Lower lobe of right lung (tissue), 2 donors: ENCODE measurements around the gene SLC29A3. TPM values are rescaled to one million over a fixed set of nuclear protein-coding genes. Genes with fewer than 3 reads are reported as not detected.

Source experiments
- ATAC-seq, 2 donors: fragments of 200-7000 bp; cut with Tn5 transposase; one replicate each; pipeline ENCODE4 v1.9.1; 2020 to 2022; ENCODE audit warnings: mild to moderate bottlenecking in 2 of 2, moderate library complexity in 2 of 2
- DNase-seq: peaks from one replicate; pipeline ENCODE4 v3.0.0-alpha.2; 2020
- H3K27ac ChIP-seq: fragments of 200-600 bp; one replicate; pipeline ENCODE4 v1.8.0; 2022
- H3K27me3 ChIP-seq: fragments of 200-600 bp; one replicate; pipeline ENCODE4 v1.8.0; 2022; ENCODE audit warnings: low read depth
- H3K36me3 ChIP-seq: fragments of 200-600 bp; one replicate; pipeline ENCODE4 v1.8.0; 2022; ENCODE audit warnings: mild to moderate bottlenecking
- H3K4me1 ChIP-seq: fragments of 200-600 bp; one replicate; pipeline ENCODE4 v1.8.0; 2022
- H3K4me3 ChIP-seq: fragments of 200-600 bp; one replicate; pipeline ENCODE4 v1.8.0; 2022; ENCODE audit warnings: mild to moderate bottlenecking
- H3K9me3 ChIP-seq: fragments of 200-600 bp; one replicate; pipeline ENCODE4 v1.8.0; 2022
- intact Hi-C: fragments of 100-400 bp; cut with DNase I; formaldehyde crosslinking; loops from one replicate; pipeline ENCODE4 v1.11.0; 2022
- total RNA-seq: library from RNA; stranded (reverse); fragmentation: NEBNext Ultra II Directional; extraction: Animal tissue kit (Norgen Biotek cat#: 25700); gene quantifications from one replicate; pipeline ENCODE4 v1.2.1, GENCODE V29; 2021
- TF ChIP-seq, protein P1 (sequence below): fragments of 200-600 bp; IDR thresholded peaks from one replicate; pipeline ENCODE4 v1.8.0; 2022; ENCODE audit warnings: antibody characterized with exemption, mild to moderate bottlenecking
- donor health status: DM: no; HTN: yes; CAD: no; lungs with severe emphysema.

SLC29A3 gene
- total RNA-seq, 1 donor from 2014 or later, result 13.2 TPM

DNA sequence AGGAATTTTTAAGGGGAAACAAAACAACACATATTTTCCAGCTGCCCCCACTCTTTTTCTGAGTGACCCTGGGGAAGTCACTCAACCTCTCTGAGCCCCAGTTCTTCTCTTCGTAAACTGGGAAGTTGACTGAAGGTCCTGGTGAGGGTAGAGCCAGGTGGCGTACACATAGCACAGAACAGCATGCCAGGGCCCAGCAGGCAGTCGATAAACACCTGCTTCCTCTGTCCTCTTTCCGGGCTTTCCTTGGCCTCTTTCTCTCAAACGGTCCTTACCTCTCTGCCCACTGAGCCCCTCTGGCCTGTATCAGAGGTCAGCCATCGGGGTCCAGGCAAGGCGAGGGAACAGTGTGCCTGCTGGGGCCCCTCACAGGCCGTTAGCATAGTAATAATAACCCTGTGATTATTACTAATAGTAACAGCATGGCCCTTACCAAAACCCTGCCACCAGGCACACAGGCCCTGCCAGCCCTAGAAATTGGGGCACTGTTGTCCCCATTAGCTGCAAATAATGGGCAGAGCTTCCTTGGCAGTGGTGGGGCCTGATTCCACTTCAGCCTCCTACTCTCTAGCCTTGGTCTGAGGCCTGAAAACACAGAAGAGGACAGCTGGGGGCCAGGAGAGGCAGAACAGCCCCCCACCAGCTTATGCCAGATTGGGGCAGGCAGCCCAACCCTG, 37.3 kb upstream of the SLC29A3 start:
- Histone ChIP-seq H3K4me1 (no peaks in the 10 kb centered on the region), H3K4me3 (no peak overlapping the region), H3K9me3 (no peaks in the 10 kb centered on the region), H3K36me3 (peaks cover 33% of the 10 kb centered on the region), H3K27me3 (no peaks in the 10 kb centered on the region), H3K27ac (no peak overlapping the region)
- intact Hi-C loops, result no loop called here
- DNase-seq, result no peak
- TF ChIP-seq, protein P1, sequence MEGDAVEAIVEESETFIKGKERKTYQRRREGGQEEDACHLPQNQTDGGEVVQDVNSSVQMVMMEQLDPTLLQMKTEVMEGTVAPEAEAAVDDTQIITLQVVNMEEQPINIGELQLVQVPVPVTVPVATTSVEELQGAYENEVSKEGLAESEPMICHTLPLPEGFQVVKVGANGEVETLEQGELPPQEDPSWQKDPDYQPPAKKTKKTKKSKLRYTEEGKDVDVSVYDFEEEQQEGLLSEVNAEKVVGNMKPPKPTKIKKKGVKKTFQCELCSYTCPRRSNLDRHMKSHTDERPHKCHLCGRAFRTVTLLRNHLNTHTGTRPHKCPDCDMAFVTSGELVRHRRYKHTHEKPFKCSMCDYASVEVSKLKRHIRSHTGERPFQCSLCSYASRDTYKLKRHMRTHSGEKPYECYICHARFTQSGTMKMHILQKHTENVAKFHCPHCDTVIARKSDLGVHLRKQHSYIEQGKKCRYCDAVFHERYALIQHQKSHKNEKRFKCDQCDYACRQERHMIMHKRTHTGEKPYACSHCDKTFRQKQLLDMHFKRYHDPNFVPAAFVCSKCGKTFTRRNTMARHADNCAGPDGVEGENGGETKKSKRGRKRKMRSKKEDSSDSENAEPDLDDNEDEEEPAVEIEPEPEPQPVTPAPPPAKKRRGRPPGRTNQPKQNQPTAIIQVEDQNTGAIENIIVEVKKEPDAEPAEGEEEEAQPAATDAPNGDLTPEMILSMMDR, result no peak
- no peak for ATAC-seq

GRCh38 chr10:71282323-71282680, 36.8 kb upstream of the SLC29A3 start:
- TF ChIP-seq, protein P1, result no peak
- no peaks in the 10 kb centered on the region for H3K4me1 ChIP-seq
- no peak for ATAC-seq
- H3K27me3 ChIP-seq, result no peaks in the 10 kb centered on the region
- intact Hi-C loops, result no loop called here
- no peak for DNase-seq
- H3K36me3 ChIP-seq, result peaks cover 35% of the 10 kb centered on the region
- H3K27ac ChIP-seq, result no peak overlapping the region
- no peaks in the 10 kb centered on the region for H3K9me3 ChIP-seq
- H3K4me3 ChIP-seq, result no peak overlapping the region

- intact Hi-C loops, result no loop called here
- Histone ChIP-seq H3K36me3 (peaks cover 40% of the 10 kb centered on the region), H3K27me3 (no peaks in the 10 kb centered on the region)
Measured at GRCh38 chr10:71283410-71283809, 35.6 kb upstream of the SLC29A3 start.

GRCh38 chr10:71283876-71284275, 35.2 kb upstream of the SLC29A3 start:
- TF ChIP-seq, protein P1, result no peak
- no peaks in the 10 kb centered on the region for H3K4me1 ChIP-seq
- DNase-seq (no peak), ATAC-seq (no peak)
- no peak overlapping the region for H3K4me3 ChIP-seq
- H3K36me3 ChIP-seq, result peaks cover 44% of the 10 kb centered on the region
- no peaks in the 10 kb centered on the region for H3K27me3 ChIP-seq
- H3K27ac ChIP-seq, result no peak overlapping the region
- intact Hi-C loops, result no loop called here
- no peaks in the 10 kb centered on the region for H3K9me3 ChIP-seq

More at GRCh38 chr10:71283410-71283809, 35.6 kb upstream of the SLC29A3 start:
- Histone ChIP-seq H3K27ac (no peak overlapping the region), H3K4me1 (no peaks in the 10 kb centered on the region), H3K9me3 (no peaks in the 10 kb centered on the region), H3K4me3 (no peak overlapping the region)
- TF ChIP-seq, protein P1, result no peak
- no peak for ATAC-seq
- no peak for DNase-seq

DNA sequence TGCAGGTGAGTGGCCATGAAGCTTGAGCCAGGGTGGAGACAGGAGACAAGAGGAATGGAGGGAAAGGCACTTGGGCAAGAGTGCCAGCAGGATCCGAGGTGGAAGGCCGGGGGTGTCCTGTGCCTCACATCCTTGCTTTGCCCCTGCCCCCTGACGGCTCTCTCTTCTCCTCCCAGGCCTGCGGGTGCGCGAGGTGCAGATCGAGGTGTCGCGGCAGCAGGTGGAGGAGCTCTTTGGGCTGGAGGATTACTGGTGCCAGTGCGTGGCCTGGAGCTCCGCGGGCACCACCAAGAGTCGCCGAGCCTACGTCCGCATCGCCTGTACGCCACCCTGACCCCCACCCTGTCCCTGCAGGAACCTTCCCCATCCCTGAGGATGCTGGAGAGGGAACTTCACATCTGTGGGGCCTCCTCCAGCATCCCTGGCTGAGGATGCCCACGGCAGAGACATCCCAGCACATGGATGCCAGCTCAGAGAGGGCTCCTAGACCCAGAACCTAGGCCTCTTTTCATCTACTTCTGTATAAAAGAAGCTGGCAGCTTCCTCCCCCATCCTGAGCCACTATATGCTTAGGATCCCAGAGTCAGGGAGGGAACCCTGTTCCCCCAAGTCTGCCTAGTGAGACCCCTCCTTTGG, 34.4 kb upstream of the SLC29A3 start:
- ATAC-seq, result no peak
- DNase-seq, result no peak
- Histone ChIP-seq H3K9me3 (no peaks in the 10 kb centered on the region), H3K4me1 (no peaks in the 10 kb centered on the region), H3K4me3 (no peak overlapping the region), H3K27ac (no peak overlapping the region), H3K27me3 (no peaks in the 10 kb centered on the region), H3K36me3 (peaks cover 51% of the 10 kb centered on the region)
- intact Hi-C loops, result no loop called here
- TF ChIP-seq, protein P1, result no peak
